ENCODE measurements around the gene ZBP1.

- TF ChIP-seq CTCF (conservative IDR thresholded peaks at IDR 0.05; ENCODE audit: low read depth, low read length), result no peak
- TF ChIP-seq EZH2 (IDR thresholded peaks at IDR 0.05; ENCODE audit: low read length, unreplicated experiment), result no peak
Measured at GRCh38 chr20:57601211-57601570, 19.0 kb downstream of the ZBP1 start.
